IPS DF 6.9 (cell line): Measurements from ENCODE around the gene GALNT12.

Source experiments
- DNase-seq: peaks from one replicate; pipeline ENCODE4 v3.0.0-alpha.2; 2013; ENCODE audit warnings: low read depth, low spot score
- H3K27ac ChIP-seq: one replicate; pipeline ENCODE4 v1.5.1; 2013; ENCODE audit warnings: low read length, control low read depth
- H3K27me3 ChIP-seq: 2 replicates; pipeline ENCODE4 v1.6.1; 2013; ENCODE audit warnings: mild to moderate bottlenecking, low read length; ENCODE audit not compliant: control insufficient read depth, insufficient read depth
- H3K36me3 ChIP-seq: 2 replicates; pipeline ENCODE4 v1.6.1; 2013; ENCODE audit warnings: low read length; ENCODE audit not compliant: control insufficient read depth, insufficient read depth
- H3K4me1 ChIP-seq: 2 replicates; pipeline ENCODE4 v1.6.1; 2013; ENCODE audit warnings: low read length; ENCODE audit not compliant: control insufficient read depth, insufficient read depth
- H3K4me3 ChIP-seq: 2 replicates; pipeline ENCODE4 v1.5.1; 2013; ENCODE audit warnings: mild to moderate bottlenecking, low read length
- H3K9me3 ChIP-seq: 2 replicates; pipeline ENCODE4 v1.6.1; 2013; ENCODE audit warnings: low read length, inconsistent platforms; ENCODE audit not compliant: control insufficient read depth, insufficient read depth
- WGBS: extraction: QIAGEN DNeasy Blood & Tissue Kit; methylation state at CpG from one replicate; pipeline ENCODE4 v1.1.7; 2013; ENCODE audit warnings: mixed read lengths, missing lambda C conversion rate; ENCODE audit not compliant: insufficient read length, insufficient coverage; 5-methylcytosine and 5-hydroxymethylcytosine counted together

GALNT12 gene

GRCh38 chr9:98879094-98879962, 71.9 kb downstream of the GALNT12 start:
- WGBS = no CpG with 5 or more reads among the region's 5 CpGs
- H3K27me3 ChIP-seq = no peaks in the 10 kb centered on the region

GRCh38 chr9:98879963-98880310, 72.5 kb downstream of the GALNT12 start:
- Histone ChIP-seq H3K27me3 (no peaks in the 10 kb centered on the region), H3K9me3 (no peaks in the 10 kb centered on the region), H3K4me3 (no peak overlapping the region), H3K36me3 (no peaks in the 10 kb centered on the region), H3K4me1 (no peaks in the 10 kb centered on the region), H3K27ac (no peak overlapping the region)
- WGBS = no CpG with 5 or more reads among the region's 8 CpGs
- DNase-seq = no peak

More at GRCh38 chr9:98879094-98879962, 71.9 kb downstream of the GALNT12 start:
- H3K4me3 ChIP-seq = no peak overlapping the region
- no peaks in the 10 kb centered on the region for H3K4me1 ChIP-seq
- no peaks in the 10 kb centered on the region for H3K9me3 ChIP-seq
- no peak for DNase-seq
- H3K36me3 ChIP-seq = no peaks in the 10 kb centered on the region
- no peak overlapping the region for H3K27ac ChIP-seq

- Histone ChIP-seq H3K27me3 (no peaks in the 10 kb centered on the region), H3K9me3 (no peaks in the 10 kb centered on the region), H3K4me1 (no peaks in the 10 kb centered on the region), H3K27ac (no peak overlapping the region), H3K4me3 (no peak overlapping the region), H3K36me3 (no peaks in the 10 kb centered on the region)
- WGBS = no CpG with 5 or more reads among the region's 7 CpGs
- no peak for DNase-seq
Observed at GRCh38 chr9:98880311-98881015, 73.0 kb downstream of the GALNT12 start.

- Histone ChIP-seq H3K36me3 (no peaks in the 10 kb centered on the region), H3K27me3 (no peaks in the 10 kb centered on the region), H3K4me3 (no peak overlapping the region), H3K9me3 (no peaks in the 10 kb centered on the region), H3K4me1 (no peaks in the 10 kb centered on the region), H3K27ac (no peak overlapping the region)
- no peak for DNase-seq
- WGBS = no CpG with 5 or more reads among the region's 3 CpGs
Observed at GRCh38 chr9:98881356-98881755, 73.9 kb downstream of the GALNT12 start.

- H3K4me3 ChIP-seq = no peak overlapping the region
- no peaks in the 10 kb centered on the region for H3K36me3 ChIP-seq
- DNase-seq = no peak
- no peaks in the 10 kb centered on the region for H3K27me3 ChIP-seq
- no CpG with 5 or more reads among the region's 8 CpGs for WGBS
- no peaks in the 10 kb centered on the region for H3K9me3 ChIP-seq
- no peak overlapping the region for H3K27ac ChIP-seq
- H3K4me1 ChIP-seq = no peaks in the 10 kb centered on the region
Observed at GRCh38 chr9:98881836-98882568, 74.5 kb downstream of the GALNT12 start.

- no peaks in the 10 kb centered on the region for H3K4me1 ChIP-seq
- no peak overlapping the region for H3K4me3 ChIP-seq
- H3K27ac ChIP-seq = no peak overlapping the region
- no CpG with 5 or more reads among the region's 2 CpGs for WGBS
- H3K9me3 ChIP-seq = no peaks in the 10 kb centered on the region
- no peaks in the 10 kb centered on the region for H3K36me3 ChIP-seq
- no peaks in the 10 kb centered on the region for H3K27me3 ChIP-seq
- DNase-seq = no peak
Observed at GRCh38 chr9:98882569-98882923, 75.1 kb downstream of the GALNT12 start.

- H3K9me3 ChIP-seq = no peaks in the 10 kb centered on the region
- no peak overlapping the region for H3K27ac ChIP-seq
- no peaks in the 10 kb centered on the region for H3K4me1 ChIP-seq
- H3K36me3 ChIP-seq = no peaks in the 10 kb centered on the region
- no peak for DNase-seq
- H3K4me3 ChIP-seq = no peak overlapping the region
- WGBS = no CpG with 5 or more reads among the region's 1 CpG
- H3K27me3 ChIP-seq = no peaks in the 10 kb centered on the region
Observed at GRCh38 chr9:98883276-98883675, 75.8 kb downstream of the GALNT12 start.

- no CpG with 5 or more reads among the region's 4 CpGs for WGBS
- H3K4me3 ChIP-seq = no peak overlapping the region
- H3K27me3 ChIP-seq = no peaks in the 10 kb centered on the region
- DNase-seq = no peak
- H3K4me1 ChIP-seq = no peaks in the 10 kb centered on the region
- no peak overlapping the region for H3K27ac ChIP-seq
- no peaks in the 10 kb centered on the region for H3K9me3 ChIP-seq
- H3K36me3 ChIP-seq = no peaks in the 10 kb centered on the region
Observed at GRCh38 chr9:98884849-98885248, 77.4 kb downstream of the GALNT12 start.

GRCh38 chr9:98885575-98886295, 78.3 kb downstream of the GALNT12 start:
- Histone ChIP-seq H3K36me3 (no peaks in the 10 kb centered on the region), H3K4me3 (no peak overlapping the region), H3K9me3 (no peaks in the 10 kb centered on the region), H3K4me1 (no peaks in the 10 kb centered on the region), H3K27me3 (no peaks in the 10 kb centered on the region), H3K27ac (no peak overlapping the region)
- no peak for DNase-seq
- no CpG with 5 or more reads among the region's 5 CpGs for WGBS

- Histone ChIP-seq H3K27ac (no peak overlapping the region), H3K27me3 (no peaks in the 10 kb centered on the region), H3K9me3 (no peaks in the 10 kb centered on the region), H3K4me3 (no peak overlapping the region), H3K4me1 (no peaks in the 10 kb centered on the region), H3K36me3 (no peaks in the 10 kb centered on the region)
- no CpG with 5 or more reads among the region's 6 CpGs for WGBS
- no peak for DNase-seq
Observed at GRCh38 chr9:98886691-98887229, 79.3 kb downstream of the GALNT12 start.
